ENCODE measurements around the gene CSF1.
A peak's percentile ranks its signal among the peaks of the same experiment; 100 is the strongest.
"Not testable (repeated sequence)": the region's sequence is repeated elsewhere in the genome, so short reads cannot be mapped to it uniquely, and the experiment has no call there.

The CSF1 gene

GRCh38 chr1:109920391-109920790 is 9.7 kb downstream of the CSF1 start:
- DNase-seq = not testable (repeated sequence)

- DNase-seq = no peak
Observed at GRCh38 chr1:109922326-109922725, 11.7 kb downstream of the CSF1 start.

- DNase-seq = no peak
Observed at GRCh38 chr1:109923131-109923945, 12.7 kb downstream of the CSF1 start.

- no peak for DNase-seq
Observed at GRCh38 chr1:109923946-109924275, 13.3 kb downstream of the CSF1 start.

GRCh38 chr1:109924316-109924715 is 13.7 kb downstream of the CSF1 start:
- DNase-seq = no peak

GRCh38 chr1:109925159-109925990 is 14.7 kb downstream of the CSF1 start:
- DNase-seq = no peak

- no peak for DNase-seq
Observed at GRCh38 chr1:109926662-109927300, 16.1 kb downstream of the CSF1 start.

GRCh38 chr1:109927356-109927755 is 16.7 kb downstream of the CSF1 start:
- DNase-seq = no peak

GRCh38 chr1:109927911-109928321 is 17.3 kb downstream of the CSF1 start:
- DNase-seq = peak; percentile 77

- DNase-seq = peak; percentile 67
Observed at GRCh38 chr1:109928591-109929111, 18.0 kb downstream of the CSF1 start.

- no peak for DNase-seq
Observed at GRCh38 chr1:109929170-109929569, 18.5 kb downstream of the CSF1 start.

GRCh38 chr1:109929588-109930251 is 19.1 kb downstream of the CSF1 start:
- DNase-seq = no peak

GRCh38 chr1:109930252-109930993 is 19.8 kb downstream of the CSF1 start:
- DNase-seq = no peak

- peak; percentile 89 for DNase-seq
Observed at GRCh38 chr1:109931189-109931731, 20.6 kb downstream of the CSF1 start.

GRCh38 chr1:109931911-109932636 is 21.4 kb downstream of the CSF1 start:
- no peak for DNase-seq

GRCh38 chr1:109932679-109933078 is 22.0 kb downstream of the CSF1 start:
- DNase-seq = no peak

GRCh38 chr1:109933856-109934711 is 23.4 kb downstream of the CSF1 start:
- DNase-seq = peak; percentile 73

GRCh38 chr1:109935451-109935900 is 24.8 kb downstream of the CSF1 start:
- no peak for DNase-seq

- no peak for DNase-seq
Observed at GRCh38 chr1:109937738-109938137, 27.1 kb downstream of the CSF1 start.

GRCh38 chr1:109938556-109938955 is 27.9 kb downstream of the CSF1 start:
- no peak for DNase-seq
